Endothelial cell of umbilical vein (primary cell): ENCODE data around the gene FAM114A1. TPM values are rescaled to one million over a fixed set of nuclear protein-coding genes. Genes with fewer than 3 reads are reported as not detected.

Source experiments
- BruUV-seq: library from RNA; stranded (reverse); fragments of 400-500 nt; replicated peaks from 2 replicates; lab custom pipeline; 2021; lab: Mats Ljungman, UMichigan
- CTCF ChIA-PET: fragments of 300-600, 350-600 bp; sonication (Branson Sonifier 250); formaldehyde crosslinking; loops from one replicate; lab custom pipeline; 2021; ENCODE audit warnings: antibody characterized with exemption, inconsistent platforms; lab: Charles Lee
- POLR2A ChIA-PET: fragments of 300-600, 350-600 bp; sonication (Branson Sonifier 250); formaldehyde crosslinking; loops from one replicate; lab custom pipeline; 2021; ENCODE audit warnings: antibody characterized with exemption, inconsistent platforms; lab: Charles Lee
- DNase-seq: peaks from one replicate; pipeline ENCODE4 v3.0.0-alpha.2; 2011; ENCODE audit warnings: low read depth, low spot score
- FAIRE-seq: peaks from 2 replicates; lab custom pipeline; 2011; peaks lifted over from hg19 to GRCh38; lab: Jason Lieb, UNC
- H2AFZ ChIP-seq: 2 replicates; pipeline ENCODE4 v1.6.0; 2012; ENCODE audit warnings: low read depth, low read length, control low read depth, inconsistent platforms
- H3K27ac ChIP-seq: 2 replicates; pipeline ENCODE4 v1.5.1; 2011; ENCODE audit warnings: low read depth, mild to moderate bottlenecking, control low read depth, low read length, moderate library complexity; ENCODE audit not compliant: insufficient read depth
- H3K27me3 ChIP-seq, 2 experiments: 2 replicates each; pipeline versions ENCODE4 v1.6.0 to v1.6.1; 2011; ENCODE audit warnings: low read length in 2 of 2, mixed read lengths in 1 of 2; ENCODE audit not compliant: control insufficient read depth in 2 of 2, insufficient read depth in 2 of 2
- H3K36me3 ChIP-seq, 2 experiments: 2 replicates in 1 of 2; 3 replicates in 1 of 2; pipeline ENCODE4 v1.5.1; 2011; ENCODE audit warnings: low read length in 2 of 2, mild to moderate bottlenecking in 1 of 2, moderate library complexity in 1 of 2; ENCODE audit not compliant: control insufficient read depth in 2 of 2, insufficient read depth in 2 of 2; ENCODE audit errors: extremely low read depth in 1 of 2
- H3K4me1 ChIP-seq: 3 replicates; pipeline ENCODE4 v1.5.1; 2011; ENCODE audit warnings: mild to moderate bottlenecking, low read length; ENCODE audit not compliant: control insufficient read depth, insufficient read depth; ENCODE audit errors: extremely low read depth
- H3K4me2 ChIP-seq: 2 replicates; pipeline ENCODE4 v1.6.1; 2011; ENCODE audit warnings: low read length, control low read depth, mixed read lengths; ENCODE audit not compliant: insufficient read depth
- H3K4me3 ChIP-seq, 3 experiments: fragments of 200-600 bp in 1 of 3; sonication (generic), shearing (Covaris generic) in 1 of 3; replicated peaks in 1 of 3; 2 replicates each; pipeline ENCODE4 v1.5.1; 2011 to 2016; ENCODE audit warnings: control low read depth in 3 of 3, low read length in 3 of 3, mild to moderate bottlenecking in 2 of 3, inconsistent platforms in 1 of 3, low read depth in 1 of 3, moderate library complexity in 1 of 3; ENCODE audit not compliant: insufficient read depth in 1 of 3
- H3K79me2 ChIP-seq: 2 replicates; pipeline ENCODE4 v1.6.0; 2012; ENCODE audit warnings: low read length, inconsistent platforms; ENCODE audit not compliant: control insufficient read depth, insufficient read depth
- H3K9ac ChIP-seq: replicated peaks from 2 replicates; pipeline ENCODE3; 2011; ENCODE audit warnings: low read length, control low read depth; ENCODE audit not compliant: insufficient read depth; ENCODE audit errors: extremely low read depth
- H3K9me1 ChIP-seq: replicated peaks from 3 replicates; pipeline ENCODE4 v1.6.0; 2011; ENCODE audit warnings: mild to moderate bottlenecking, low read length; ENCODE audit not compliant: control insufficient read depth, insufficient read depth; ENCODE audit errors: extremely low read depth
- H3K9me3 ChIP-seq: replicated peaks from 2 replicates; pipeline ENCODE4 v1.5.1; 2012; ENCODE audit warnings: low read length, inconsistent platforms; ENCODE audit not compliant: control insufficient read depth, insufficient read depth
- H4K20me1 ChIP-seq: replicated peaks from 2 replicates; pipeline ENCODE3; 2011; ENCODE audit warnings: mild to moderate bottlenecking, low read length; ENCODE audit not compliant: control insufficient read depth, insufficient read depth; ENCODE audit errors: extremely low read depth
- CTCF ChIP-seq, 2 donors: IDR thresholded peaks; 1 replicate in 1 of 2; 2 replicates in 1 of 2; pipeline ENCODE4 v1.5.1; 2011; ENCODE audit warnings: low read length in 2 of 2, mild to moderate bottlenecking in 2 of 2, moderate library complexity in 2 of 2, control low read depth in 1 of 2, inconsistent platforms in 1 of 2, low read depth in 1 of 2; ENCODE audit not compliant: insufficient read depth in 1 of 2; ENCODE audit errors: extremely low read depth in 1 of 2
- EZH2 ChIP-seq: IDR thresholded peaks from 2 replicates; pipeline ENCODE4 v1.6.1; 2012; ENCODE audit warnings: borderline replicate concordance, low read depth, mild to moderate bottlenecking, moderate library complexity, low read length, inconsistent platforms; ENCODE audit not compliant: severe bottlenecking
- FOS ChIP-seq: IDR thresholded peaks from 2 replicates; pipeline ENCODE4 v1.6.1; 2011; ENCODE audit warnings: mild to moderate bottlenecking, low read length, moderate library complexity, borderline replicate concordance; ENCODE audit not compliant: insufficient read depth
- GATA2 ChIP-seq: IDR thresholded peaks from 2 replicates; pipeline ENCODE4 v1.7.0; 2011; ENCODE audit warnings: low read depth, mild to moderate bottlenecking, moderate library complexity, mixed read lengths, low read length; ENCODE audit not compliant: insufficient read length, insufficient read depth
- JUN ChIP-seq: IDR thresholded peaks from 2 replicates; pipeline ENCODE4 v1.6.1; 2011; ENCODE audit warnings: borderline replicate concordance, low read depth; ENCODE audit not compliant: insufficient read length, insufficient read depth
- MAX ChIP-seq: IDR thresholded peaks from 2 replicates; pipeline ENCODE4 v1.6.1; 2011; ENCODE audit not compliant: insufficient read depth, insufficient read length
- MYC ChIP-seq: IDR thresholded peaks from one replicate; pipeline ENCODE4 v1.6.1; 2011; ENCODE audit warnings: mild to moderate bottlenecking, low read depth, low read length
- POLR2A ChIP-seq: IDR thresholded peaks from 2 replicates; pipeline ENCODE4 v1.6.1; 2012; ENCODE audit warnings: low read depth, mild to moderate bottlenecking, control low read depth, low read length
- POLR2AphosphoS5 ChIP-seq: IDR thresholded peaks from 2 replicates; pipeline ENCODE4 v1.6.1; 2012; ENCODE audit warnings: low read depth, mild to moderate bottlenecking, control low read depth, low read length, moderate library complexity; ENCODE audit not compliant: insufficient read depth
- dilution Hi-C: fragments of 300-500 bp; cut with MboI; formaldehyde crosslinking; loops from one replicate; pipeline ENCODE4 v1.15.0; 2019; ENCODE audit warnings: low sequenced_read_pairs; ENCODE audit not compliant: extremely low pct_ligation_motif_present
- intact Hi-C: fragments of 100-400 bp; cut with micrococcal nuclease; formaldehyde crosslinking; loops from one replicate; pipeline ENCODE4 v1.10.0; 2022
- polyA plus RNA-seq, 4 experiments: library from polyadenylated mRNA; depleted of rRNA in 3 of 4; stranded (reverse) in 3 of 4; unstranded in 1 of 4; fragments of >200 nt; gene quantifications; 2 replicates each; pipeline versions ENCODE4 v1.2.1 to v1.2.3, GENCODE V29; 2011 to 2012; ENCODE audit warnings: missing spikeins in 1 of 4
- total RNA-seq: library from RNA; stranded (reverse); gene quantifications from 2 replicates; pipeline ENCODE4 v1.2.3, GENCODE V29; 2021

Gene FAM114A1
- total and polyA plus RNA-seq, 2 donors (not counting 3 experiments of a cell fraction or from before 2014, with no cell fraction given) = 99.2 to 118 TPM

- Histone ChIP-seq H3K4me1 (no peaks in the 10 kb centered on the region), H3K27me3 (no peaks in the 10 kb centered on the region), H3K9me1 (no peaks in the 10 kb centered on the region), H2AFZ (no peak overlapping the region), H3K4me2 (no peak overlapping the region), H3K27ac (no peak overlapping the region), H3K9ac (no peak overlapping the region), H3K4me3 (no peak overlapping the region), H3K9me3 (no peaks in the 10 kb centered on the region), H3K79me2 (no peaks in the 10 kb centered on the region), H3K36me3 (no peaks in the 10 kb centered on the region), H4K20me1 (no peaks in the 10 kb centered on the region)
- dilution Hi-C loops (no loop called here), intact Hi-C loops (no loop called here)
- no peak for DNase-seq
- no TSS peak for BruUV-seq
- FAIRE-seq = no peak
- TF ChIP-seq JUN (no peak), MYC (no peak), POLR2A (no peak), MAX (no peak), POLR2AphosphoS5 (no peak), EZH2 (no peak), FOS (no peak), GATA2 (no peak), CTCF (IDR thresholded peaks at IDR 0.05; ENCODE audit: extremely low read depth in 1 of 2, insufficient read depth in 1 of 2, low read depth in 1 of 2, low read length in 2 of 2) (no peak)
- ChIA-PET CTCF (interaction anchor here (1.1 kb wide), 1 partner anchor 18 kb away, joined by 3 read pairs; no protein-coding TSS in a partner anchor), POLR2A (no interaction called here)
These were observed 108.7 kb downstream of the FAM114A1 start for GRCh38 chr4:38976308-38976707.
